Limb (tissue), 2 donors: Measurements from ENCODE around the gene OR1F1.
"Not testable (repeated sequence)": the region's sequence is repeated elsewhere in the genome, so short reads cannot be mapped to it uniquely, and the experiment has no call there.

ENCODE experiments used
- DNase-seq, 2 donors: peaks; one replicate each; pipeline ENCODE4 v3.0.0-alpha.2; 2016; ENCODE audit errors: extremely low spot score in 2 of 2

Gene OR1F1

GRCh38 chr16:3150346-3151218, 37.4 kb upstream of the OR1F1 start:
- DNase-seq: peak; percentile 96 to 99

DNA sequence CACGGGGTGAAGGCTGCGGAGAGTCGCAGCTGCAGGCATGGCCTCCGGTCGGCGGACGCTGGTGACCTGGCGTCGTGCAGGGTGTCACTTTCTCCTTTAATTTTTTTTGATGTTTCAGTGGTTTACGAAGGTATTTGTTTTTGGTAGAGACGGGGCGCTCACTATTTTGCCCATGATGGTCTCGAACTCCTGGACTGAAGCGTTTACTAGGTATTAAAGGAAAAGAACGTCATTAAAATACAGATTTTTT, 36.1 kb upstream of the OR1F1 start:
- DNase-seq: peak in 1 of 2 donors; percentile 42

DNA sequence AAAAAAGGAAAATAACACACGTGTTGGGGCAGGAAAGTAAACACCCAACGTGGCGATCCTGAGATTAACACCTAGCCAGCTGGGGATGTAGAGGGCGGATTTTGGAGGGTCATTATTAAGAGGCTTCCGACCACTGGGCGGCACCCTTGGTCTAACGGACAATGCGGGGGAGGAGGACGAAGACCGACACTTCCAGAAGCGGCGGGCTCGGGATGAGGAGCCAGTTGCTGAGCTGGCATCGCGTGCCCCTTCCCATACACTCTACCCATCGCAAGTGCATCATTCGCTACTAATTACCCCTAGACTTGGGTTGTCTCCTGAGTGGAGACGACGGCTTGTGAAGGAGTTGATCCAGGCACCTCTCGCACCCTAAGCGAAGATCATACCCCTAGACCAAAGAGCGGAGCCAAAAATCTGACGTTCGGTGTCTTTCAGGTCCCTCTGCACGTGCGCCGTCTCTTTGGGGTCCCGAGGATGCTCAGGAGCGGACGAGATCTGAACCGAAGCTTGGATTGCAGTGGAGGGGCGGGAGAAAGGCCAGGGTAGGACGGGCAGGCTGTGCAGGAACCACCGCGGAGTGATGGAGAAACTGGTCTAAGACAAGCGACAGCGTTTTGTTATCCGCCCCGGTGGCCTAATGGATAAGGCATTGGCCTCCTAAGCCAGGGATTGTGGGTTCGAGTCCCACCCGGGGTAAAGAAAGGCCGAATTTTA, 35.6 kb upstream of the OR1F1 start:
- peak; percentile 72 to 93 for DNase-seq

DNA sequence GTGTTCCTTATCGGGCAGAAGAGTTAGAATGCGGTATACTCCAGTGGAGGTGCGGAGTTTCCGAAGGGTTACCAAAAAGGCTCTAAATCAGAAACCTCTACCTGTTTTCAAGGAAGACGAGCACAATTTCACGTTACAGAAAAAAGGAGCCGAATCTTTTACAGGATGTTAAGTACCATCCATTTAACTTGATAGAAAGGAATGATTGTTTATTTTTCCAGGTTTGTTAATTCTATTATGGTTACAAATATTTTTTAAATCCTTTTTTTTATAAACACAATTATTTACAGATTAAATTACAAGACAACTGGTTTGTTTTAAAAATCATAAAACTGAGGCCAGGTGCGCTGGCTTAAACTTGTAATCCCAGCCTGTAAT, 35.0 kb upstream of the OR1F1 start:
- DNase-seq: no peak

DNA sequence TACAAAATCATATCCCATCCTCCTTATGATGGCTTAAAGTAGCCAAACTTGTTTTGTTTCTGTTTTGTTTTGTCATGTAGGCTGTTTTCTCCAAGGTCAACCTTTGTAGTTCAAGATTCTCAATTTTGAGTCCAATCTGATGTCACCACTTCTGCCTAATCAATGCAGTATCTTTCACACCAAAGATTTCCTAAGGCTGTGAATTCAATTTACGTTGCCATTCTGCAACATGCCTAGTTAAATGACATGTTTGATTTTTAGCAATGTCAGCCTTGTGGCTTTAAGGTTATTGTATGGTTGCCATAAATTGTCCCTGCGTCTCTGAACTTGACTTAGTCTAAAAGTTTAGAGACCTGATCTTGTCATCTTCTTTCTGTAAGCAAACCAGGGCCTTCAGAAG, 32.8 kb upstream of the OR1F1 start:
- no peak for DNase-seq

DNA sequence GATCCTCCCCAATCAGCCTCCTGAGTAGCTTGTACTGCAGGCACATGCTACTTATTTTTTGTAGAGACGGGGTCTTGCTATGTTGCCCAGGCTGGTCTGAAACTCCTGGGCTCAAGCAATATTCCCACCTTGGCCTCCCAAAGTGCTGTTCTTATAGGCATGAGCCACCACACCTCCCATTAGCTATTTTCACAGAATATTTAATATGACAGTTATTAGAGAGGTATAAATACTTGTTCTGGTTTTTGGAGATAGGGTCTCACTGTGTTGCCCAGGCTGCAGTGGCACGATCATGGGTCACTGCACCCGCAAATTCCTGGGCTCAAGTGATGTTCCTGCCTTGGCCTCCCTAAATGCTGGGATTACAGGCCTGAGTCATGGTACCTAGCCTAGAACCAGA, 32.0 kb upstream of the OR1F1 start:
- no peak for DNase-seq

GRCh38 chr16:3157229-3158025, 30.6 kb upstream of the OR1F1 start:
- peak; percentile 60 to 84 for DNase-seq

GRCh38 chr16:3158026-3158509, 29.9 kb upstream of the OR1F1 start:
- DNase-seq: no peak

DNA sequence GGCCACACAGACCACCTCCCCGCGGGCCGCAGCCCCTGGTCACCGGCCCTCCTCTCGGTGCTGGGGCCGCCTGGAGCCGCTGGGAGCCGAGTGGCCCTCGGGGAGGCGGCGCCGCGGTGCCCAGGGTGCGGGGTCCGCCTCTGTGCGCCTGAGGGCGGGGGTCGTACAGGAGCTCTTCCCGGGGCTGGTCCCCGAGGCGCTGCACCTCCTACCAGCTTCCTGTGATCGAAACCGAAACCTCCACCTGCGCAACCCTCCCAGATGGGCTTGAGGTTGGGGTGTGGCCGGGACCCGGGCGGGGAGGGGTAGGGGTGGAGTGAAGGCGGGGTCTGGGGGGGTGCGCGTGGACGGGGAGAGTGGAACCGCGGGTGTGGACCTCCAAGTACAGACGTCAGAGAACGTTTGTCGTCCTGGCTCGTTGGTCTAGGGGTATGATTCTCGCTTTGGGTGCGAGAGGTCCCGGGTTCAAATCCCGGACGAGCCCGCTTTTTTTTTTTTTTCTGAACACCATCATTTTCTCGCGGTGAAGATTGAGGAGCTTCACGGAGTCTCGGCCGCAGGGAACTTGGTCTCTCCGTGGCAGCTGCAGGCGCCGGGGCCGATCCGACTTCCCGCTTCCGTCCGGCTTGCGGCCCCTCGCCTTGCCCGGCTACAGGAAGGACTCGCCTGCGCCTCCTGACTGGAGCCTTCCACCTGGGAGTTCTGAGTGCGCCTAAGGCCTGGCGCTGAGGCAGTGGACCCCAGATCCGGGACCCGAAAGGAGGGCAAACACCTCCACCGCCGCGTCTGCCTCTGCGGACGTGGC, 29.3 kb upstream of the OR1F1 start:
- peak; percentile 54 to 84 for DNase-seq

DNA sequence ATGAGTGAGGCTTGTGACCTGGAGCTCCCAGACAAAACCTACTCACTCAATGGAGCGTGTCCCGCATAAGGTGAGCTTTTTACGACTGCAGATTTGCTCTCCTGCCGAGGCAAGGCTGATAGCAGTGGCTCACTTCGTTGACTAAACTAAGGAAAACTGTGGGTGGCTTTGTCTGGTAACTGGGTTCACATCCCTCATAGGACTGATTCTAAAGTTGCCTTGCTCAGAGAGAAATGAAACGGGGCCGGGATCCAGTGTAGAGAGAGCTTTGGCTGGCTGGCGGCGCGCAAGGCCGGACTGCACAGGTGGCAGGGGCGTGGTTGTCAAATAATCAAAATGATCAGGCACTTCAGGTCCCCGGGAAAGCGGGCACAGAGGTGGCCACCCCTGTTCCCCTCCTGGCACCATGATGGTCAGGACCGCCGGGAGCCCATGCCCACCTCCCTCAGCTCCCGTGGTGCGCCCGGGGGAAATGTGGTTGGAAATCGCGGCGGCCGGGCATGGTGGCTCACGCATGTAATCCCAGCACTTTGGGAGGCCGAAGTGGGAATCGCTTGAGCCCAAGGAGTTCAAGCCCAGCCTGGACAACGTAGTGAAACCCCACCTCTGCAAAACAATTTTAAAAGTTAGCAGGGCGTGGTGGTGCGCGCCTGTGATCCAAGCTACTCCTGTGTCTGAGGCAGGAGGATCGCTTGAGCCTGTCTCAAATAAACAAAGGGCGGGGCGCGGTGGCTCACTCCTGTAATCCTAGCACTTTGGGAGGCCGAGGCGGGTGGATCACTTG, 26.6 kb upstream of the OR1F1 start:
- peak in 1 of 2 donors; percentile 24 for DNase-seq

GRCh38 chr16:3164121-3164991, 23.6 kb upstream of the OR1F1 start:
- no peak for DNase-seq

GRCh38 chr16:3165111-3165822, 22.7 kb upstream of the OR1F1 start:
- DNase-seq: no peak

DNA sequence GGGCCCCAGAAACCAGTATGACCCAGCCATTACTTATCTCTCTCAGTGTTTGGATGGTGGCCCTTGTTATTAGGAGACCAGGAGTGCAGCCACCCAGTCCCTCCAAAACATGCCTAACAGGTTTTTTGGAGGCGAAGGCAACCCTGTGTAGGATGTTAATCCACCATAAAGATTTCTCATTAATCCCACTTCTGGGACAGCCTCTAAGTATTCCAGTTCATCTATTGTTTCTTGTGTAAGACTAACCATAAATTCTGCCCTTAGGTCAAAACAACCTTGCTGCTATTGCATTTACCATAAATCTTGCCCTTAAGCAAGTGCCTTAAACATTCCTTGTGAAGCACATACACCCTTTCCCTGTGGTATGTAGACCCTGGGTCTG, 21.5 kb upstream of the OR1F1 start:
- no peak for DNase-seq

- DNase-seq: not testable (repeated sequence)
Measured at GRCh38 chr16:3168729-3169128, 19.3 kb upstream of the OR1F1 start.

DNA sequence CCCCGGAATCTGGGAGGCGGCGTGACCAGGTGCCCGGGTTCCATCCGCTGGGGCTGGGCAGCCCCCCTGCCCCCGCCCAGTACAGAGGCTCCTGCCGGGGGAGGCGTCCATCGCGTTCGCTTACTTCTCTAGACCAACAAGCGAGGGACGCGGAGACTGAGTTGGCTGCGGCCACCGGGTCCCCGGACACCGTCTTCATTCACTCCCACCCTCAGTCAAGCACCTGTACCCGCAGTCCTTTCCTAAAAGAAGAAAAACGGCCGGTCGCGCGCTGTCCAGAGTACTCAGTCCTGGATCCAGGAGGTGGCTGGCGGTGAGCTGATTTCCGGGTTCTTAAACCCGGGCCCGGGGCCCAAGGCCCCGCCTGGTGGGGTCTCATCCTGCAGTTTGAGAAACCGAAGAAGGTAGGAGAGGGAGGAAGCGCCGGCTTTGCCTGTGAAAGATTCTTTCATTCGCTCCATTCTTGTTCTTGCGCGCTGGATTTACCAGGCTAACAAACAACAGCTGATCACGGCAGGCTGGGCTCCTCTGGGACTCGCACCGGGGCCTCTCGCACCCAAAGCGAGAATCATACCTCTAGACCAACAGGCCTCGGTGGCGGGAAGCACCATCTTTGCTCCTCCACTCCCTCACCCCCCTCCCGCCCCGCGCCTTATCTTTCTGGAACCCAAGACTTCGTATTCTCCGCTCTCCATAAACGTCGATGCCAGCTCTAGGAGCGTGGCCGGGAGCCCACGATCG, 17.4 kb upstream of the OR1F1 start:
- peak in 1 of 2 donors; percentile 34 for DNase-seq

DNA sequence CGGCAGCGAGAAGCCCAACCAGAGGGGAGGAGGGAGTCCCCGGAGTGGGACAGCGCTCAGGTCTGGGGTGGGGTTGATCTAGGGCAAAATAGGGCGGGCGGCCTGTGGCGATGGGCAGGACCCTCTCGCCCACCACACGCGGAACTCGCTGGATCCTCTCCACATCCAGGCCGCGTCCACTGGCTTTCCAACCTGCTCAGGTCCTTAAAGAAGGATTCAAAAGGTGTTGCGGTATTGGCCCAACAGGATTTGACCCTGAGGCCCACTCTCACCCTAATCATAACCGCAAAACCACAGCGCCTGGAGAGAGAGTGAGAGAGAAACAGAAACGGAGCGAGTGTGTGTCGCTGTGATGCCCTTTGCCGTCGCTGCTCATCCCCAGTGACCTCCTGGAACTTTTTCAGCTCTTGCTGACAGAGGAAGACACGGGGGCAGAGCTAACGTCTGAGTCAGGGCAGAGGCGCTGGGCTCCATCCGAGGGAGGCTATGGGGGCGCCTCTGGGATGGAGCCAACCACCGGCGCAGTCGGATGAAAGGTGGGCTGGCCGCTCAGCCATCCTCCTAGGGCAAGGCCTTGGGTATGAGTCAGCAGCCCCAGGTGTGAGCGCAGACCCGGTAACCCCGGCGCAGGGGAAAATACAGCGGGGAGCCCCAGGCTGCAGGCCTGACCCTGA, 16.7 kb upstream of the OR1F1 start:
- DNase-seq: peak in 1 of 2 donors; percentile 30

DNA sequence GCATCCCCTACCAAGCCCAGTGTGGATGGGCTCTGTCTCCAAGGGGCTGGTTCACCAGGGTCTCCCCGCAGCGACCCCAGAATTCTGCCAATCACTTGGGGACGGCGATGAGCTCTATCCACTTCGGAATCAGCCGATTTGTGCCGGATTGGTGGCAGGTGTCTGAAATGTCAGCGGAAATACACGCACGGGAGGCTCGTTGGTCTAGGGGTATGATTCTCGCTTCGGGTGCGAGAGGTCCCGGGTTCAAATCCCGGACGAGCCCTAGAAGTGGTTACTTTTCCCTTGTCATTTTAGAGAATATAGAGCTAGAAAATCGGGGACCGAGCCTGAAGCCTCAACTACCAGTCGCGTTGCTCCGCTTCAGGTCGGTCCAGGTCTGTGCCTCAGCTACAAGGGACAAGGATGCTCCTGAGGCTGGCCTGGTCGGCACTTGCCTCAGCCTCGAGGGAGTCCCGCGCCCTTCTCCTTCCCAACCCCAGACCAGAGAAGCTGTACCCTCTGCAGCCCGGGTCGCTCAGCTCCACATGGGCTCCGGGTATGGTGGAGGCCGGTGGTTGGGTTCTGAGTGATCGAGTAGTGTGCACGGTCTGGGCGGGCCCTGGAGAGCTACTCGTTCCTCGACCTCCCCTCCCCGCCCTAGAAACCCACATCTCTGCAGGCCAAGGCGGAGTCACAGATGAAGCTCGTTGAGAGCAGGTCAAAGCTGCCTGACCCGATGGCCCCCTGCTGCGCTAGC, 16.0 kb upstream of the OR1F1 start:
- peak in 1 of 2 donors; percentile 29 for DNase-seq
